GM19025 (cell line): ENCODE measurements around the gene MED16.

Experiments used
- ATAC-seq: cut with Tn5 transposase; IDR thresholded peaks from one replicate; pipeline ENCODE4 v1.9.1; 2021; ENCODE audit warnings: mild to moderate bottlenecking, low read depth, moderate library complexity; ENCODE audit not compliant: unreplicated experiment

MED16 gene, protein sequence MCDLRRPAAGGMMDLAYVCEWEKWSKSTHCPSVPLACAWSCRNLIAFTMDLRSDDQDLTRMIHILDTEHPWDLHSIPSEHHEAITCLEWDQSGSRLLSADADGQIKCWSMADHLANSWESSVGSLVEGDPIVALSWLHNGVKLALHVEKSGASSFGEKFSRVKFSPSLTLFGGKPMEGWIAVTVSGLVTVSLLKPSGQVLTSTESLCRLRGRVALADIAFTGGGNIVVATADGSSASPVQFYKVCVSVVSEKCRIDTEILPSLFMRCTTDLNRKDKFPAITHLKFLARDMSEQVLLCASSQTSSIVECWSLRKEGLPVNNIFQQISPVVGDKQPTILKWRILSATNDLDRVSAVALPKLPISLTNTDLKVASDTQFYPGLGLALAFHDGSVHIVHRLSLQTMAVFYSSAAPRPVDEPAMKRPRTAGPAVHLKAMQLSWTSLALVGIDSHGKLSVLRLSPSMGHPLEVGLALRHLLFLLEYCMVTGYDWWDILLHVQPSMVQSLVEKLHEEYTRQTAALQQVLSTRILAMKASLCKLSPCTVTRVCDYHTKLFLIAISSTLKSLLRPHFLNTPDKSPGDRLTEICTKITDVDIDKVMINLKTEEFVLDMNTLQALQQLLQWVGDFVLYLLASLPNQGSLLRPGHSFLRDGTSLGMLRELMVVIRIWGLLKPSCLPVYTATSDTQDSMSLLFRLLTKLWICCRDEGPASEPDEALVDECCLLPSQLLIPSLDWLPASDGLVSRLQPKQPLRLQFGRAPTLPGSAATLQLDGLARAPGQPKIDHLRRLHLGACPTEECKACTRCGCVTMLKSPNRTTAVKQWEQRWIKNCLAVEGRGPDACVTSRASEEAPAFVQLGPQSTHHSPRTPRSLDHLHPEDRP

GRCh38 chr19:892894-893689, at the start of gene MED16, which contains the start of gene RNU6-9:
TSS of gene MED16 (minus strand) at chr19:893187. CDS start at chr19:891131, 2,056 bp downstream.
TSS of gene RNU6-9 (plus strand) at chr19:893484.
- peak; percentile 86 for ATAC-seq

DNA sequence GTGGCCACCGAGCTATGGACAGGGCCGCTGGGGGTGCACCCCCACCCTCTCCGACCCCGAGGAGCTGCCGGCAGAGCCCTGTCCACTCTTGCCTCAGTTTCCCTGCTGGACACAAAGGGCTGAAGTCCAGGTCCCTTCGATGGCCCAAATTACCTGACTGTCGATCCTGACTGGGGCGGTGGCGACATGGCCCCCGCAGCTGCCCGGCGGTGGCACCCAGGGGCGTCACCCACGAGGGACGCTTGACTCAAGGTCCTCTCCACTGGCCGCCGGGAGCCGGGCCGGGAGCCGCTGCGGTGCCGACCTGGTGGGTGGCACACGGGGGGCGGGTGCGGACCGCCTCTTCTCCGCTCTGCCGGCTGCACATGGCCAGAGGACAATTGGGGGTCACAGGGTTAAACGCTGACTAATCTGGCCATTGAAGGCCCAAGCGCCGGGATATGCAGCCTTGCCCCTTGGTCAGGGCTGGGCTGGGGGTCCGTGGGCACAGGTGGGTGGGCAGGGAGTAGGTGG, 49.2 kb upstream of the MED16 start:
- no peak for ATAC-seq

- no peak for ATAC-seq
Observed at GRCh38 chr19:941292-942132, 48.5 kb upstream of the MED16 start.

DNA sequence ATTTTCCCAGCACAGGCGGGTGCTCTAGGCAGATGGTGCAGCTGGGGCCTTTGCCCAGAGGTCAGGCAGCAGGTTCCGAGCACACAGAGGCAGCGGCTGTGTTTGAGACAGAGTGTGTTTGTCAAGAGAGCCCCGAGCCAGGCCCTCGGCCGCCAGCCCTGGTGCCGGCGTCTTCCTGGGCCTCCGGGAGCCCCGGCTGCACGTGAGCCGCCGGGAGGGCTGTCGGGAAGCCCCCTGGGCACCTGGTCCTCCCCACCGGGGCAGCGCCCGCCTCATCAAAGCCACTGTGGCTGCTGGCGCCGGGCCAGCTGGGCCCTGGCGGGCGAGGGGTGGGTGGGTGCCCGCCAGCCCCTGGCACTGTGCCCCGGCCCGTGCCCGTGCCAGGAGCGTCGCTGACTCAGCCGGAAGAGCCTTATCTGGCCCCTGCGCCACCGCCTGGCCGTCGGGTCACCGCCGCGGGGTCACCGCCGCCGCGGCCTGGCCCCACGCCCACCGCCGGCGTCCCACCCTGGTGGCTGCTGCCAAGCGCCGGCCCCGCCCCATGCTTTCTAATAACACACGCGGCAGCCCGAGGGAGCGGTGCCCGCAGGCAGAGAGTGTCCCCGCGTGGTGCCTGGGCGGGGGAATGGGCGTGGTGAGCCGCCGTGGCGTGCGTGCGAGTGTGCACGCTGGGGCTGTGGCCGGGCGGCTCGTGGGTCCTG, 47.8 kb upstream of the MED16 start:
- peak; percentile 46 for ATAC-seq

DNA sequence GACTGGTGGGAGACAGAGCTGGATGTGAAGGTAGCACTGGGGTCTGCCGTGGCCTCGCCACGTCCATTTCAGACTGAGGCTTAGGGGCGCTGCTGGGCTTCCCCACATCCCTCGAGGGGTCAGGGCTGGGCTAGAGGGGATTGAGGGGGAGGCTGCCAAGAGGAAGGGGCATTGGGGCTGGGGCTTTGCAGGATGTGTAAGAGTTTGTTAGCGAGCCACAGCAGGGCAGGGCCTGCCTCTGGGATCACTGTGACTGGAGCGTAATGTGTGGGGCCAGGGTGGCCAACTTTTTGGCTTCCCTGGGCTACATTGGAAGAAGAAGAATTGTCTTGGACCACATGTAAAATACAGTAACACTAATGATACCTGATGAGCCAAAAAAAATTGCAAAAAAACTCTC, 46.9 kb upstream of the MED16 start:
- no peak for ATAC-seq

DNA sequence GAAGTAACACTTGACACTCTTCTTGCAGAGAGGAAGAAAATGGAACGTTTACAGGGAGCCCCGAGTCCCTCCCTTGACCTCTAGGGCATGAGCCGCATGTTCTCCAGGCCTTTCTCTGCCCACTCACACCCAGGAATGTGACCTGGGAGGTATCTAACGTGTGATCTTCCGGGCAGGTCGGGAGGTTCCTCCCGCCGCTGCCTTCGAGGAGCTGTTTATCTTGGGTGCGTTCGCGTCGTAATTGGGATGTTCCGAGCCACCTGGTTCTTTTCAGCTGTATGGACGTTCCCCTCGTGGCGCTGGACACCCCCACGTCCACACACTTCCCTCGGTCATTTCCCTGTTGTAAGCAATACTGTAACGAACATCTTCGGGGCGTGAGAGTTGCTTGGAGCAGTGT, 46.5 kb upstream of the MED16 start:
- no peak for ATAC-seq

DNA sequence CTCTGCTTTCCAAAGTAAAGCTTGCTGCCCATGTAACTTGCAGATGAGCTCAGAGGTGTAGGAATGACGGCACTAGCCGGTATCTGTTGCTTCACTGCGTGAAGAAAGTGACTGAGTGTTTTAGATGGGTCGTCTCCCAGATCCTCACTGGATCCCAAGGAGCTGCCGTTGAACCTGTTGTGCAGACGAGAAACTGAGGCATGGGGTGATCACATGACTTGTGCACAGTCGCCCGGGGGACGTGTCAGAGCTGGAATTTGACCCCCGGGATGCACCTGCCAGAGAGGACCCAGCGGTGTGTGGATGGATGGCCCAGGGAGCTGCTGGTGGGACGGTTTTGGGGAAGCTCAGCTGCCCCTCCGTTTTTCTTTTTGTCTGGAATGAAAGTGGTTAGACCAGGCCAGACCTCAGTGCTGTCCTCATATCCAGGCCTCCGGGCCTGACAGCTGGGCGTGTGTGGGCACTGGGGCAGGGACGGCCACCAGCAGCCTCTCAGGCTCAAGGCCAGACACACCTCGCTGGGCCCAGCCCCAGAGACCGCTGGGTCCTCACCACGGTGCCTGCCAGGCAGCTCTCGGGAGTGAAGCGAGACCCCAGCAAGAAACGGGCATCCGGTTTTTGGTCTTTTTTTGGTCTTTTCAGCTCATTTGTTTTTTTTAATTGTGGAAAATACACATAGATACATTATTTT, 45.4 kb upstream of the MED16 start:
- ATAC-seq: no peak

- no peak for ATAC-seq
Observed at GRCh38 chr19:937259-937694, 44.3 kb upstream of the MED16 start.

DNA sequence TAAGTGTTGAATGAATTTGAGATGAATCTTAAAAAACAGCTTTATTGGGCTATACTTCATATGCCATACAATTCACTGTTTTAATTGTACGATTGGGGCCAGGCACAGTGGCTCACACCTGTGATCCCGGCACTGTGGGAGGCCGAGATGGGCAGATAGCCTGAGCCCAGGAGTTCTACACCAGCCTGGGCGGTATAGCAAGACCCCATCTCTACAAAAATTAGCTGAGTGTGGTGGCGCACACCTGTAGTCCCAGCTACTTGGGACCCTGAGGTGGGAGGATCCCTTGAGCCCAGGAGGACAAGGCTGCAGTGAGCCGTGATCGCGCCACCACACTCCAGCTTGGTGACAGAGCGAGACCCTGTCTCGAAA, 43.2 kb upstream of the MED16 start:
- no peak for ATAC-seq

- no peak for ATAC-seq
Observed at GRCh38 chr19:934865-935479, 42.0 kb upstream of the MED16 start.

DNA sequence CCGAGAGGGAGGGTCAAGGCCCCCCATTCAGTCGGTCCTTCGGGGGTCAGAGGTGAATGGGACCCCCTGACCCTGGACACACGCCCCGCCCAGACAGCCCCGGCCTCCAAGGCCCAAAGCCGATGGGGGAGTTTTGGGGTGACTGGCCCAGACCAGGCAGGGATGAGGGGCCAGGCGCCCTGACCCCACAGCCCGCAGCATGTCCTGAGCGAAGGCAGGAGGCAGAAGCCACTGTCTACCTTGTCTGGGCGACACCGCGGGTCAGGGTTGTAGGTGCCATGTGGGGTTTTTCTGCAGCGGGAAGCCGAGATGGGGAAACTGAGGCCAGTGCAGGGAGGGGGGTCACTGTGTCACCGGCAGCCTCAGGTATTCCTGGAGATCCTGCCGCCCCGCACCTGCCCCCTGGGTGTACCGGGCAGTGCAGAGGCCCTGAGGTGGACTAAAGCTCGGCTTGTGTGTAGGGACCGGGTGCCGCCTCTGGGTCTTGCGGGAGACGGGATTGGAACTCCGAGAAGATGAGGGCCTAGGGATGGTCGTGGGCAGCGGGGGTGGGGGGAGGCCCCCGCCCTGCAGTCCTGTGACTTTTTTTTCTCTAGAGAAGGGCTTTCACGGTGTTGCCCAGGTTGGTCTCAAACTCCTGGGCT, 41.3 kb upstream of the MED16 start:
- no peak for ATAC-seq

GRCh38 chr19:933553-933882, 40.5 kb upstream of the MED16 start:
- no peak for ATAC-seq

DNA sequence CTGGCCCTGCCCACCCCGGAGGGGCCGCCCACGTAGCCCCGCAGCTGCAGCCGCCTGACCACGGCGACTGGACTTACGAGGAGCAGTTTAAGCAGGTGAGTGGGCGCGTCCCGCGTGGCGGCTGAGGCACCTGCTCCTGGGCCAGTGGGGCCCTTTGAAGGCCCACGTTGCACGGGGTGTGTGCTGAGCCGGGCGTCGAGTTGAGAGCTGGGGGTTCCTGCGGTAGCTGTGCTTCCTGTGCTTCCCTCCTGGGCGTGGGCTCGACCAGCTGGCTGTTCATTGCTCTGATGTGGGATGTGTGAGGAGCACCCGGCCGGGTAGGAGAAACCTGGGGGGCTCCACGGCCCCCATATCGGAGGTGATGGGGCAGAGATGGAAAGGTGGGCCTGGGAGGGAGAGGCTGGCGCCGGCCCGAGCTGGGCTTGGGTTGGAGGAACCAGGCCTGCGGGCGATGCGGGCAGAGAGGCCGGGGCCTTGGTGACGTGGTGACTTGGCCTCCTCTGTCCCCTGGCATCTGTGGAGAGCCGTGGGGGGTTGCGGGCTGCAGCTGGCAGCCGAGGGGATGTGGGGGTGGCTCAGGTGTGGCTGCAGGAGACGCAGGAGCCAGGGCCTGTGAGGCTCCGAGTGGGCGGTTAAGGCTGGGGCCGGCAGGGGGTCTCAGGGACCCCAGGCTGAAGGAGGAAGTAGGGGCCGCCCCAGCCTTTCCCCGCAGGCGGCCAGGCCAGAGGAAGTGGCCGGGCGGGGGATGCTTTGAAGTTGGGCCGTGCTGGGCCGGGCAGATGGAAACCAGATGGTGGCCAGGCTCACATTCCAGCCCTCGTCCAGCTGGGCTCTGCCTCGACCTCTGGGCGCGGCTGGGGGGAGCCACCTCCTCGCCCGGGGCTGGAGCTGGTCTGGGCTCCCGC, 39.9 kb upstream of the MED16 start:
- no peak for ATAC-seq

- no peak for ATAC-seq
Observed at GRCh38 chr19:931860-932647, 39.1 kb upstream of the MED16 start.

DNA sequence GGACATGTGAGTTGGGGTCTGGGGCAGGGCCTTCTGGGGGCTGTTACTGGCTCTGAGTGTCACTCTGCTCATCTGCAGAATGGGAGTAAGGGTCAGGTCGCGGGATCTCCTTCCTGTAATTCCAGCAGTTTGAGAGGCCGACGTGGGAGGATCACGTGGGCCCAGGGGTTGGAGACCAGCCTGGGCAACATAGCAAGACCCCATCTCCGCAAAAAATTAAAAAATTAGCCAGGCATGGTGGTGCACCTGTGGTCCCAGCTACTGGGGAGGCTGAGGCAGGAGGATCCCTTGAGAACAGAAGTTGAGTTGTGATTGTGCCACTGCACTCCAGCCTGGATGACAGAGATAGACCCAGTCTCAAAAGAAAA, 36.9 kb upstream of the MED16 start:
- no peak for ATAC-seq
